ENCODE data around the gene NBAS.
"Not testable (repeated sequence)": the region's sequence is repeated elsewhere in the genome, so short reads cannot be mapped to it uniquely, and the experiment has no call there.

The NBAS gene

GRCh38 chr2:15265889-15266288, 295.2 kb downstream of the NBAS start:
- no peak for TF ChIP-seq CTCF (conservative IDR thresholded peaks at IDR 0.05)
- no peak overlapping the region for H3K27ac ChIP-seq

DNA sequence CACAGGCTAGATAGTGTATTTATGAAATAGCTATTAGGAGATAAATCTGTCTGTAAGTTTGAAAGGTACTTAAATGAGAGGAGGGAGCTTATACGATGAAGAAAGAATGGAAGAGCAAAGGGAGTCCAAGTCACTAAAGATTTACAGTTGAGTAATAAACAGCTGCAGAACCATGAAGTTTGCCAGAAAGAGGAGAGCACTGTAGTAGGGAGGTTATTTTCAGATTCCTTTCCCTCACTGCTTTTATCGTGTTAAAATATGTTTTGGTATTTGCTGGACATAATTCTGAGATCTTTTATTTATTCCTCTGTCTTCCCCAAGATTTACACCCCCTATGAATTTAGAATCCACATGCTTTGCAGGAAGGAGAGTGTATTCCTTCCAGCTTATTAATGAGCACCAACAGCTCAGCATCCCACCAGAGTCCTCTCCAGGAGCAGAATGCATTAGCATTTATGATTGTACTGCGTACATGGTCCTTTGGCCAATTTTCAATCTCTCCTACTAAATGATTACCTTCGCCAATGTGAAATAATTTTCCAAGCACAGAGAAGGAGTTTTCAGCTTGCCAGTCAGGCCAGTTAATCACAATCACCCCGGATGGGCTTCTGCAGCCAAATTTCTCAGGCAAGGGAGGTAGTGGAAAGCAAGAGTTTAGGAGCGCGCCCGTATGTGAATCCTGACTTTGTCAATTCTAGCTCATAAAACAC, 297.0 kb downstream of the NBAS start:
- H3K27ac ChIP-seq: no peak overlapping the region
- no peak for TF ChIP-seq CTCF (conservative IDR thresholded peaks at IDR 0.05)

DNA sequence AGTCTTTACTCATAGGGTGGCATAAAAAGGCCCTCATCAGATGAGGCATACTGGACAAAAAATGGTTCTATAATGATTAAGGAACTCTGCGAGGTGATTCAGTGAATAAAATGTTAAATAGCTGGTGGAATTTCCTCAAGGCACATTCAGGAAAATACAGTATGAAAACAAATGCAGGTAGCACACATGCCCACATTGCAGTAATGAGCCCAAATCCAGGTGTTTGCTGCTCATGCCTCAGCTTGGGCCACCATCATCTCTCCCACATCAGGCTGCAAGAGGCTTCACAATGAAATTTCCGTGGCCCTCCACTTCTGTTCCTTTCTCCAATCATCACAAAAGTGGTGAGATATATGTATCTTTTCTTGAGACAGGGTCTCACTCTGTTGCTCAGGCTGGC, 298.3 kb downstream of the NBAS start:
- no peak for TF ChIP-seq CTCF (conservative IDR thresholded peaks at IDR 0.05)

DNA sequence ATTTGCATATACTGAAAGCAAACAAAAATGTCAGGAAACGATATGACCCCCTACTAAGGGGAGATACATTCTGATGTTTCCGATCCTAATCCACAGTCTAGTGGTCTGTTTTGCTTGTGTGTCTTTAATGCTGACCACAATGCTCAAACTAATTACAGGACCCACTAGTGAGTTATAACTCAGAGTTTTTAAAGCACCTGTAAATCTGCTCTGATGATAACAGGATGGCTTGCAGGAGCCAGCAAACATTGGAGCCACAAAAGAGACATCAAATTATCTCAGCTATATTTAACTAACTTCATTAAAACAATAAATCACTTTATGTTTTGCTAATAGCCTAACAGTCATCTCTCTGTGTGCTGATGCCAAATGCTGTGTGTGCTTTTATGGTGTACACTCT, 300.3 kb downstream of the NBAS start:
- no peak for TF ChIP-seq CTCF (conservative IDR thresholded peaks at IDR 0.05)

More for the DNA sequence above, 298.3 kb downstream of the NBAS start:
- no peak overlapping the region for H3K27ac ChIP-seq

DNA sequence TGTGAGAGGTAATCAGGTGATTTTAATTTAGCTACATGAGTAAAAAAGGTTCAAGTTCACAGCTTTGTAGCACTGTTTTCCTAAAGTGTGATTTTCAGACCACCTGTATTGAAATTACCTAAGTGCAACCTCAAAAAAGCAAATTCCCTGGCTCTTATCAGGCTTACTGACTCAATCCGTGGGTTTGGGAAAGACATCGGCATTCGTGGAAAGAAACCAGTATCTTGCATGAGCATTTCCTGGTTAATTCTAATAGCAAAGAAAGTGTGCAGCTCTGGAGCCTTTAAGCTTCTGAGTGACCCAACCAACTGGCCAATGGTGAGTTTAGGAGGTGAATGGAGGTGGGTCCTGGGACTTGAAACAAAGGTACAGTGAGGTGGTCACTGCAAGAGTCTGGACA, 300.9 kb downstream of the NBAS start:
- TF ChIP-seq CTCF (conservative IDR thresholded peaks at IDR 0.05): no peak
- peak overlapping the region; percentile 26 for H3K27ac ChIP-seq

More for the DNA sequence above, 300.3 kb downstream of the NBAS start:
- peak overlapping the region; percentile 26 for H3K27ac ChIP-seq

GRCh38 chr2:15259356-15259756, 301.8 kb downstream of the NBAS start:
- H3K27ac ChIP-seq: no peak overlapping the region
- no peak for TF ChIP-seq CTCF (conservative IDR thresholded peaks at IDR 0.05)

DNA sequence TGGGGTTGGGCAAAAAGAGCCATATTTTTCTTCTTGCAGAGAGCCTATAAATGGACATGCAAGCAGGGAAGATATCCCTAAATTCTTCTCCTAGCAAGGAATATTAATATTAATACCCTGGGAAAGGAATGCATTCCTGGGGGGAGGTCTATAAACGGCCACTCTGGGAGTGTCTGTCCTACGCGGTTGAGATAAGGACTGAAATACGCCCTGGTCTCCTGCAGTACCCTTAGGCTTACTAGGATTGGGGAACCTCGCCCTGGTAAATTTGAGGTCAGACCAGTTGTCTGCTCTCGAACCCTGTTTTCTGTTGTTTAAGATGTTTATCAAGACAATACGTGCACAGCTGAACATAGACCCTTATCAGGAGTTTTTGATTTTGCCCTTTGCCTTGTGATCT, 302.7 kb downstream of the NBAS start:
- not testable (repeated sequence) for H3K27ac ChIP-seq

- TF ChIP-seq CTCF (conservative IDR thresholded peaks at IDR 0.05): no peak
- H3K27ac ChIP-seq: no peak overlapping the region
Measured at GRCh38 chr2:15253835-15254286, 307.3 kb downstream of the NBAS start.

All from VCaP (cell line).